DND-41 (cell line): Measurements from ENCODE around the gene ENO2.
A peak's percentile ranks its signal among the peaks of the same experiment; 100 is the strongest.

ENCODE experiments used
- ATAC-seq: fragments of 200-7000 bp; cut with Tn5 transposase; 3 replicates; pipeline ENCODE4 v1.9.1; 2021; ENCODE audit warnings: low read depth; ENCODE audit not compliant: insufficient read depth
- DNase-seq: peaks from one replicate; pipeline ENCODE4 v3.0.0-alpha.2; 2020
- H2AFZ ChIP-seq: 2 replicates; pipeline ENCODE4 v1.6.0; 2012; ENCODE audit warnings: low read depth, low read length
- H3K27ac ChIP-seq: 2 replicates; pipeline ENCODE4 v1.5.1; 2012; ENCODE audit warnings: low read length, inconsistent platforms
- H3K27me3 ChIP-seq: fragments of 200-600 bp; sonication (generic); 2 replicates; pipeline ENCODE4 v1.6.0; 2012; ENCODE audit warnings: low read length, mild to moderate bottlenecking, inconsistent platforms; ENCODE audit not compliant: insufficient read depth, poor library complexity
- H3K36me3 ChIP-seq: 2 replicates; pipeline ENCODE4 v1.5.1; 2012; ENCODE audit warnings: low read length, inconsistent platforms; ENCODE audit not compliant: insufficient read depth
- H3K4me1 ChIP-seq: 2 replicates; pipeline ENCODE4 v1.5.1; 2012; ENCODE audit warnings: mild to moderate bottlenecking, low read length; ENCODE audit not compliant: insufficient read depth
- H3K4me2 ChIP-seq: 2 replicates; pipeline ENCODE4 v1.6.0; 2012; ENCODE audit warnings: mild to moderate bottlenecking, moderate library complexity, low read length, inconsistent platforms; ENCODE audit not compliant: insufficient read depth
- H3K4me3 ChIP-seq, 2 experiments: fragments of 200-600 bp in 1 of 2; shearing (Covaris generic) in 1 of 2; 2 replicates each; pipeline ENCODE4 v1.5.1; 2012 to 2016; ENCODE audit warnings: inconsistent platforms in 2 of 2, low read length in 2 of 2, mild to moderate bottlenecking in 2 of 2, low read depth in 1 of 2, moderate library complexity in 1 of 2
- H3K79me2 ChIP-seq: 2 replicates; pipeline ENCODE4 v1.6.0; 2012; ENCODE audit warnings: low read length, inconsistent platforms; ENCODE audit not compliant: insufficient read depth
- H3K9ac ChIP-seq: 2 replicates; pipeline ENCODE4 v1.6.0; 2012; ENCODE audit warnings: low read depth, mild to moderate bottlenecking, inconsistent platforms, low read length, moderate library complexity
- H3K9me3 ChIP-seq: 2 replicates; pipeline ENCODE4 v1.5.1; 2012; ENCODE audit warnings: low read length, moderate library complexity, mild to moderate bottlenecking, inconsistent platforms; ENCODE audit not compliant: insufficient read depth, severe bottlenecking
- H4K20me1 ChIP-seq: 2 replicates; pipeline ENCODE4 v1.6.0; 2012; ENCODE audit warnings: low read length; ENCODE audit not compliant: insufficient read depth
- CTCF ChIP-seq: IDR thresholded peaks from 2 replicates; pipeline ENCODE4 v1.5.1; 2012; ENCODE audit warnings: borderline replicate concordance, low read length, moderate library complexity, mild to moderate bottlenecking; ENCODE audit not compliant: poor library complexity, severe bottlenecking; ENCODE audit errors: extremely low read depth
- EZH2 ChIP-seq: IDR thresholded peaks from 3 replicates; pipeline ENCODE4 v1.6.1; 2012; ENCODE audit warnings: borderline replicate concordance, low read depth, mild to moderate bottlenecking, moderate library complexity, low read length, inconsistent platforms; ENCODE audit not compliant: severe bottlenecking

ENO2 gene

DNA sequence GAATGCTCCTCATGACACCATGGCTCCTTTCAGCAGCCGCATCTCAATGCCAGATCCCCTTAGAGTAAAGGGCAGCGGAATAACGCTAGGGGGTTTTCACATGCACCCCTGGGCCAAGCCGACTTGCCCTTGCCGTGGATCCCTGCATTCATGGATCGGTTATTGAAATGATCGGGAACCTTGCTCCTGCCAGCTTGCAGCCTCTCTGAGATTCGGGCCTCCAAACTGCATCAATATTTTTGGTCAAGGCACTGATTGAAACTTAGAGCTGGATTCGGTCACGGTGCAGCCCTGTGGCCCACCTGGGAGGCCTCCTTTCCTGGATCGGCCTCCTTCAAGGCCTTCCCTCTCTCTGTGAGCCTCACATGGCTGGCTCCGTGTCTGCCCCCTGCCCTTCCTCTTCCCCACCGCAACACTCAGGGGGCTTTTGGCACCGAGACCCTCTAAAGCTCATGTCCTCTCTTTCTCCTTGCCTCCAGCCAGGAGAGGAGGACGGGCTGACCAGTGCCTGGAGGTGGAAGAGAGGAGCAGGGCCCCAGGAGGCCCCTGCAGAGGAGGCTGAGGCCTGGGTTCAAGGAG is 38.6 kb downstream of the ENO2 start:
- TF ChIP-seq EZH2 = no peak
- no peaks in the 10 kb centered on the region for H3K27me3 ChIP-seq
- H3K9me3 ChIP-seq = no peaks in the 10 kb centered on the region
- ATAC-seq (no peak), DNase-seq (no peak)
- H3K79me2 ChIP-seq = no peaks in the 10 kb centered on the region
- no peak overlapping the region for H3K4me3 ChIP-seq
- peaks cover 38% of the 10 kb centered on the region for H3K4me1 ChIP-seq
- no peaks in the 10 kb centered on the region for H4K20me1 ChIP-seq
- no peak overlapping the region for H2AFZ ChIP-seq
- H3K27ac ChIP-seq = peak overlapping the region; percentile 75
- H3K4me2 ChIP-seq = peak overlapping the region; percentile 50; the same call in 1 of the 2 replicates
- H3K9ac ChIP-seq = peak overlapping the region; percentile 40
- H3K36me3 ChIP-seq = no peaks in the 10 kb centered on the region

DNA sequence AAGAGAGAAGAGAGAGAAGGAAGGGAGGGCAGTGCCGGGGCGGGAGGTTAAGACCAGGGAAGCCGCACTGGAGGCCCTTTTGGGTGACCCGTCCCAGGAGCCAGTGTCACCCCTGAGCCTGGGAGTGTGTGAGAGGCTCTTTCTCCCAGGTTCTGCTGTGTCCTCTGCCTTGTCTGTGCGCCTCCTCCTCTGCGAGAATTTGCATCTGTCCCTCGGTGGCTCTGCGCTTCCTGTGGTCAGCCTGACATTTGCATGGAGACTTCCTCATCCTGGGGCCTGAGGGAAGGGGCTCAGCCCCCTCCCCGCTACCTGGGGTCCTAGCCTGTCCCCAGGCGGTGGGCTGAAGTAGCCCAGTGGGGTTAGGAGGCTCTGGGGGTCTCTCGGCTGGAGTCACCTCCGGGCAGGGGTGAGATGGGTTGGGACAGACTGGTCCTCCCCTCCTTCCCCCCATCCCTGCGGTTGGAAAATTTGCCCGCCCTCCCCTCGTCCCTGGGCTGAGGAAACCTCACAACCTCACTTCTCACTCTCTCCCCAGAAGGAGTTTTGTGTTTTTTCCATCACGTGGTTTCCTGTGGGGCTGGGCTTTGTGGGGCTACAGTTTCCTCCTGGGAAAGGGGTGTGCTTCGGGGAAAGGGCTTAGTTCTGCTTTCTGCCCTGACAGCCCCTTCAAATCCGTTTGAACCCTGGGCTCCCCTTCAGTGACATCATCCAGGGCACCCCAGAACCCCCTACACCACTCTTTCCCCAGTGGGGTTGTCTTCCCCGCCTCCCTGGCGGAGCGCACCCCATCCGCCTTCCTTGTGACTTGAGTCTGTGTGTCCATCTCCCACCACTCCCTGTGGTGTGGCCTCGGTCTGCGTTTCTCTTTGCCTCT is 39.3 kb downstream of the ENO2 start:
- H3K9ac ChIP-seq = peak overlapping the region; percentile 40
- no peaks in the 10 kb centered on the region for H3K36me3 ChIP-seq
- no peaks in the 10 kb centered on the region for H3K27me3 ChIP-seq
- peak; percentile 81 for DNase-seq
- no peak for TF ChIP-seq EZH2
- TF ChIP-seq CTCF = no peak
- peak overlapping the region in 1 of 2 experiments; percentile 30; a peak in 1 of 4 replicates for H3K4me3 ChIP-seq
- peak; percentile 82 for ATAC-seq
- no peaks in the 10 kb centered on the region for H3K79me2 ChIP-seq
- H4K20me1 ChIP-seq = no peaks in the 10 kb centered on the region
- H3K27ac ChIP-seq = peak overlapping the region; percentile 76
- H3K9me3 ChIP-seq = no peaks in the 10 kb centered on the region
- peaks cover 45% of the 10 kb centered on the region for H3K4me1 ChIP-seq
- peak overlapping the region; percentile 24 for H2AFZ ChIP-seq
- H3K4me2 ChIP-seq = peak overlapping the region; percentile 50

DNA sequence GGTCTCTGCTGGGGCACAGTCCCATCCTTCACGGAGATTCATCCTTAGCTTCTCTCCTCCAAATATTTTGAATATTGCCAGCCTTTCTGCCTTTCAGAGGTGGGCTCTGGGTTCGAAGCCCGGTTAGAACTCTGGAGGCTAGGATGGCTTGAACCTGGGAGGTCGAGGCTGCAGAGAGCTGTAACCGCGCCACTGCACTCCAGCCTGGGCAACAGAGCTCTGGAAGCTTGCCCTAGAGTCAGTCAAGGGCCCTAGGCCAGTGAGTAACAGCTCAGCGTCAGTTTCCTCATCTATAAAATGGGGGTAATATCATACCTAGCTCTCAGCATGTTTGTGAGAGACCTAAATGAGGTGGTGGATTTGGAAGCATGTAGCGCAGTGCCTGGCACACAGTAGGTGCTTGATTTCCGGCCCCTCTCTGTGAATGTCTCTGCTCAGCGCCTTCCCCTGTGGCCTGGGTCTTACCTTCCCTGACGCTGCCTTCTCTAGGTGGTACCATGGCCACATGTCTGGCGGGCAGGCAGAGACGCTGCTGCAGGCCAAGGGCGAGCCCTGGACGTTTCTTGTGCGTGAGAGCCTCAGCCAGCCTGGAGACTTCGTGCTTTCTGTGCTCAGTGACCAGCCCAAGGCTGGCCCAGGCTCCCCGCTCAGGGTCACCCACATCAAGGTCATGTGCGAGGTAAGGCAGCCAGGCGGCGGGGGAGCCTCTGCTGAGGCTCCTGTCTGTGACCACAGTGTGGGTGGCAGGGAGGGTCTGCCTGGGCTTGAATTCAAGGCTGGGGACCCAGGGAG is 40.1 kb downstream of the ENO2 start:
- Histone ChIP-seq H3K4me3 (peak overlapping the region in 1 of 2 experiments; percentile 28; a peak in 1 of 4 replicates), H3K27ac (peak overlapping the region; percentile 76), H4K20me1 (no peaks in the 10 kb centered on the region), H3K4me1 (peaks cover 54% of the 10 kb centered on the region), H3K79me2 (no peaks in the 10 kb centered on the region), H2AFZ (peak overlapping the region; percentile 24; the same call in 1 of the 2 replicates), H3K9me3 (no peaks in the 10 kb centered on the region), H3K9ac (peak overlapping the region; percentile 31), H3K4me2 (peak overlapping the region; percentile 50), H3K36me3 (no peaks in the 10 kb centered on the region), H3K27me3 (no peaks in the 10 kb centered on the region)
- no peak for ATAC-seq
- DNase-seq = no peak
- TF ChIP-seq CTCF = no peak
- no peak for TF ChIP-seq EZH2
